Measurements from ENCODE around the gene KLK1. TPM values are rescaled to one million over a fixed set of nuclear protein-coding genes. Genes with fewer than 3 reads are reported as not detected.

The KLK1 gene
- total RNA-seq, 3 donors from 2014 or later, result 0.33 to 0.44 TPM; not detected in 1

- no peak for TF ChIP-seq POLR2A (IDR thresholded peaks at IDR 0.05)
- no peak for TF ChIP-seq CTCF (IDR thresholded peaks at IDR 0.05)
- no peak for TF ChIP-seq POLR2AphosphoS5 (IDR thresholded peaks at IDR 0.05)
- Histone ChIP-seq H3K27ac (no peak within 1 kb of the TSS), H3K4me3 (no peak within 1 kb of the TSS), H3K36me3 (no peaks in the 10 kb centered on the region), H3K4me1 (no peaks in the 10 kb centered on the region), H3K9me3 (no peaks in the 10 kb centered on the region), H3K27me3 (peaks cover 2 to 28% of the 10 kb centered on the region in 2 donors)
- intact Hi-C loops (cut with DNase I; ENCODE audit: low total_unique reads), result no loop called here
- DNase-seq (ENCODE audit: low spot score in 2 of 2), result no peak
These were observed 9.7 kb upstream of the KLK1 start, which contains the start of gene KLK15 for GRCh38 chr19:50833117-50833801. KLK15 (minus strand) TSS chr19:50833574; CDS start chr19:50831492, 2,082 bp downstream.

- Histone ChIP-seq H3K9me3 (no peaks in the 10 kb centered on the region), H3K27ac (no peak overlapping the region), H3K36me3 (no peaks in the 10 kb centered on the region), H3K4me3 (no peak overlapping the region), H3K27me3 (peaks cover 2 to 24% of the 10 kb centered on the region in 2 donors), H3K4me1 (no peaks in the 10 kb centered on the region)
- TF ChIP-seq POLR2AphosphoS5 (IDR thresholded peaks at IDR 0.05), result no peak
- TF ChIP-seq CTCF (IDR thresholded peaks at IDR 0.05), result no peak
- TF ChIP-seq POLR2A (IDR thresholded peaks at IDR 0.05), result no peak
- no peak for DNase-seq (ENCODE audit: low spot score in 2 of 2)
- intact Hi-C loops (cut with DNase I; ENCODE audit: low total_unique reads), result no loop called here
These were observed 9.1 kb upstream of the KLK1 start for GRCh38 chr19:50832666-50833065.

GRCh38 chr19:50831026-50831396, 7.4 kb upstream of the KLK1 start:
- H3K4me1 ChIP-seq, result no peaks in the 10 kb centered on the region
- no peak overlapping the region for H3K27ac ChIP-seq
- H3K9me3 ChIP-seq, result no peaks in the 10 kb centered on the region
- intact Hi-C loops (cut with DNase I; ENCODE audit: low total_unique reads), result no loop called here
- TF ChIP-seq POLR2AphosphoS5 (IDR thresholded peaks at IDR 0.05) (no peak), POLR2A (IDR thresholded peaks at IDR 0.05) (no peak), CTCF (IDR thresholded peaks at IDR 0.05) (no peak)
- H3K36me3 ChIP-seq, result no peaks in the 10 kb centered on the region
- DNase-seq (ENCODE audit: low spot score in 2 of 2), result no peak
- H3K27me3 ChIP-seq, result peaks cover 2 to 26% of the 10 kb centered on the region in 2 donors
- no peak overlapping the region for H3K4me3 ChIP-seq

- Histone ChIP-seq H3K4me1 (no peaks in the 10 kb centered on the region), H3K27ac (no peak overlapping the region), H3K36me3 (no peaks in the 10 kb centered on the region), H3K9me3 (no peaks in the 10 kb centered on the region), H3K4me3 (no peak overlapping the region), H3K27me3 (peaks cover 2 to 28% of the 10 kb centered on the region in 2 donors)
- TF ChIP-seq CTCF (IDR thresholded peaks at IDR 0.05), result no peak
- TF ChIP-seq POLR2AphosphoS5 (IDR thresholded peaks at IDR 0.05), result no peak
- no peak for TF ChIP-seq POLR2A (IDR thresholded peaks at IDR 0.05)
- intact Hi-C loops (cut with DNase I; ENCODE audit: low total_unique reads), result no loop called here
- DNase-seq (ENCODE audit: low spot score in 2 of 2), result no peak
These were observed 6.9 kb upstream of the KLK1 start for GRCh38 chr19:50830266-50831025.

- H3K27ac ChIP-seq, result no peak overlapping the region
- no peak for DNase-seq (ENCODE audit: low spot score in 2 of 2)
- no peaks in the 10 kb centered on the region for H3K9me3 ChIP-seq
- H3K36me3 ChIP-seq, result no peaks in the 10 kb centered on the region
- intact Hi-C loops (cut with DNase I; ENCODE audit: low total_unique reads), result no loop called here
- H3K27me3 ChIP-seq, result peaks cover 2 to 28% of the 10 kb centered on the region in 2 donors
- no peak overlapping the region for H3K4me3 ChIP-seq
- no peaks in the 10 kb centered on the region for H3K4me1 ChIP-seq
- no peak for TF ChIP-seq POLR2A (IDR thresholded peaks at IDR 0.05)
- TF ChIP-seq CTCF (IDR thresholded peaks at IDR 0.05), result no peak
- no peak for TF ChIP-seq POLR2AphosphoS5 (IDR thresholded peaks at IDR 0.05)
These were observed 6.2 kb upstream of the KLK1 start for GRCh38 chr19:50829801-50830200.

All from breast epithelium (tissue), 4 donors.